B cell (primary cell): Measurements from ENCODE around the gene IZUMO1. TPM values are rescaled to one million over a fixed set of nuclear protein-coding genes. Genes with fewer than 3 reads are reported as not detected.

Experiments
- ATAC-seq: fragments of 200-7000 bp; cut with Tn5 transposase; one replicate; pipeline ENCODE4 v1.10.0; 2021; ENCODE audit warnings: low read depth, mild to moderate bottlenecking, moderate number of reproducible peaks, moderate library complexity
- CTCF ChIA-PET: fragments of 350-600 bp; sonication (Branson Sonifier 250); formaldehyde crosslinking; loops from one replicate; lab custom pipeline; 2021; ENCODE audit warnings: antibody characterized with exemption, inconsistent platforms; lab: Charles Lee
- POLR2A ChIA-PET: fragments of 350-600 bp; sonication (Branson Sonifier 250); formaldehyde crosslinking; loops from one replicate; lab custom pipeline; 2021; ENCODE audit warnings: antibody characterized with exemption; lab: Charles Lee
- DNase-seq: peaks from one replicate; pipeline ENCODE4 v3.0.0; 2013
- H2AFZ ChIP-seq: 2 replicates; pipeline ENCODE4 v1.6.1; 2012; ENCODE audit warnings: mild to moderate bottlenecking, low read depth, low read length; ENCODE audit not compliant: insufficient read depth, poor library complexity, severe bottlenecking
- H3K27ac ChIP-seq, 2 donors: 1 replicate in 1 of 2; 2 replicates in 1 of 2; pipeline ENCODE4 v1.5.1; 2012 to 2013; ENCODE audit warnings: low read length in 2 of 2, mild to moderate bottlenecking in 2 of 2, moderate library complexity in 1 of 2
- H3K27me3 ChIP-seq, 4 experiments: fragments of 200-600 bp in 1 of 4; sonication (generic) in 1 of 4; replicated peaks in 1 of 4; 1 replicate in 2 of 4; 2 replicates in 2 of 4; pipeline versions ENCODE4 v1.6.1 to v1.7.0; 2013 to 2016; ENCODE audit warnings: low read length in 3 of 4, mild to moderate bottlenecking in 2 of 4, mixed read lengths in 1 of 4, moderate library complexity in 1 of 4; ENCODE audit not compliant: insufficient read depth in 4 of 4, control insufficient read depth in 3 of 4; ENCODE audit errors: control extremely low read depth in 1 of 4
- H3K36me3 ChIP-seq, 2 experiments: replicated peaks in 1 of 2; 1 replicate in 1 of 2; 2 replicates in 1 of 2; pipeline versions ENCODE4 v1.6.1 to v1.7.1; 2013; ENCODE audit warnings: low read length in 1 of 2; ENCODE audit not compliant: insufficient read depth in 2 of 2, control insufficient read depth in 1 of 2; ENCODE audit errors: control extremely low read depth in 1 of 2, extremely low read depth in 1 of 2
- H3K4me1 ChIP-seq, 2 donors: fragments of 200-600 bp in 1 of 2; sonication (generic) in 1 of 2; 1 replicate in 1 of 2; 2 replicates in 1 of 2; pipeline versions ENCODE4 v1.5.1 to v1.6.1; 2013 to 2017; ENCODE audit warnings: low read length in 2 of 2; ENCODE audit not compliant: control insufficient read depth in 2 of 2, insufficient read depth in 2 of 2
- H3K4me2 ChIP-seq: replicated peaks from 2 replicates; pipeline ENCODE3; 2012; ENCODE audit warnings: mild to moderate bottlenecking, low read depth, low read length; ENCODE audit not compliant: poor library complexity, severe bottlenecking
- H3K4me3 ChIP-seq, 5 experiments: fragments of 200-600 bp in 1 of 5; sonication (generic) in 1 of 5; 1 replicate in 3 of 5; 2 replicates in 2 of 5; pipeline versions ENCODE4 v1.5.1 to v1.7.0; 2011 to 2016; ENCODE audit warnings: low read length in 4 of 5, mild to moderate bottlenecking in 4 of 5, low read depth in 2 of 5, control low read depth in 1 of 5, moderate library complexity in 1 of 5; ENCODE audit not compliant: insufficient read depth in 1 of 5; ENCODE audit errors: control extremely low read depth in 1 of 5, extremely low read depth in 1 of 5
- H3K79me2 ChIP-seq: fragments of 200-600 bp; sonication (generic); one replicate; pipeline ENCODE4 v1.6.0; 2016; ENCODE audit warnings: low read length; ENCODE audit not compliant: control insufficient read depth, insufficient read depth
- H3K9ac ChIP-seq: fragments of 200-600 bp; sonication (generic); 2 replicates; pipeline ENCODE4 v1.6.1; 2017; ENCODE audit warnings: mild to moderate bottlenecking, low read length, moderate library complexity
- H3K9me3 ChIP-seq, 3 donors: one replicate each; pipeline versions ENCODE4 v1.6.1 to v1.7.1; 2013; ENCODE audit warnings: low read length in 2 of 3; ENCODE audit not compliant: control insufficient read depth in 2 of 3, insufficient read depth in 1 of 3; ENCODE audit errors: control extremely low read depth in 1 of 3
- H4K20me1 ChIP-seq: 2 replicates; pipeline ENCODE4 v1.6.0; 2012; ENCODE audit warnings: mild to moderate bottlenecking, low read length; ENCODE audit not compliant: insufficient read depth, control insufficient read depth, poor library complexity, severe bottlenecking
- H3K27ac Mint-ChIP-seq: one replicate; pipeline ENCODE4 v1.8.0; 2021; ENCODE audit warnings: mixed read lengths
- H3K27me3 Mint-ChIP-seq: one replicate; pipeline ENCODE4 v1.8.0; 2021; ENCODE audit warnings: mixed read lengths
- H3K4me1 Mint-ChIP-seq: one replicate; pipeline ENCODE4 v1.8.0; 2021; ENCODE audit warnings: mixed read lengths
- H3K4me3 Mint-ChIP-seq: one replicate; pipeline ENCODE4 v1.8.0; 2021; ENCODE audit warnings: mixed read lengths
- H3K9me3 Mint-ChIP-seq: one replicate; pipeline ENCODE4 v1.8.0; 2022; ENCODE audit warnings: mixed read lengths; ENCODE audit not compliant: insufficient read depth
- EZH2 ChIP-seq: IDR thresholded peaks from 2 replicates; pipeline ENCODE4 v1.6.1; 2012; ENCODE audit warnings: borderline replicate concordance, low read depth, mild to moderate bottlenecking, moderate library complexity, low read length; ENCODE audit not compliant: insufficient read depth, poor library complexity, severe bottlenecking
- WGBS: methylation state at CpG from one replicate; pipeline ENCODE4 v1.1.5; 2013; ENCODE audit warnings: missing lambda C conversion rate; ENCODE audit not compliant: insufficient coverage; 5-methylcytosine and 5-hydroxymethylcytosine counted together
- intact Hi-C: fragments of 100-400 bp; cut with micrococcal nuclease; formaldehyde crosslinking; loops from one replicate; pipeline ENCODE4 v1.10.0; 2022
- polyA plus RNA-seq: library from polyadenylated mRNA; depleted of rRNA; stranded (reverse); fragments of >200 nt; gene quantifications from 2 replicates; pipeline ENCODE4 v1.2.3, GENCODE V29; 2012
- total RNA-seq, 2 donors: library from RNA; stranded (reverse); fragments of 120-200 nt in 1 of 2; gene quantifications; 1 replicate in 1 of 2; 2 replicates in 1 of 2; pipeline versions ENCODE4 v1.2.3 to v1.2.4, GENCODE V29; 2013 to 2022
- TF ChIP-seq, protein P1 (sequence below): fragments of 200-600 bp; IDR thresholded peaks from one replicate; pipeline ENCODE4 v1.8.0; 2022; ENCODE audit warnings: antibody characterized with exemption, mild to moderate bottlenecking

Gene IZUMO1
- total and polyA plus RNA-seq, 2 donors (not counting 1 experiment from before 2014, with no cell fraction given), result not detected

GRCh38 chr19:48757089-48757675, 10.5 kb upstream of the IZUMO1 start:
- no peaks in the 10 kb centered on the region for H3K36me3 ChIP-seq
- no peak overlapping the region for H3K27ac ChIP-seq
- ATAC-seq, result no peak
- H3K79me2 ChIP-seq, result no peaks in the 10 kb centered on the region
- Mint-ChIP-seq H3K4me1 (peaks cover 8% of the 10 kb centered on the region), H3K27ac (no peak overlapping the region), H3K9me3 (no peaks in the 10 kb centered on the region), H3K4me3 (no peak overlapping the region), H3K27me3 (peaks cover 35% of the 10 kb centered on the region)
- no peak for DNase-seq
- TF ChIP-seq EZH2, result no peak
- TF ChIP-seq, protein P1, sequence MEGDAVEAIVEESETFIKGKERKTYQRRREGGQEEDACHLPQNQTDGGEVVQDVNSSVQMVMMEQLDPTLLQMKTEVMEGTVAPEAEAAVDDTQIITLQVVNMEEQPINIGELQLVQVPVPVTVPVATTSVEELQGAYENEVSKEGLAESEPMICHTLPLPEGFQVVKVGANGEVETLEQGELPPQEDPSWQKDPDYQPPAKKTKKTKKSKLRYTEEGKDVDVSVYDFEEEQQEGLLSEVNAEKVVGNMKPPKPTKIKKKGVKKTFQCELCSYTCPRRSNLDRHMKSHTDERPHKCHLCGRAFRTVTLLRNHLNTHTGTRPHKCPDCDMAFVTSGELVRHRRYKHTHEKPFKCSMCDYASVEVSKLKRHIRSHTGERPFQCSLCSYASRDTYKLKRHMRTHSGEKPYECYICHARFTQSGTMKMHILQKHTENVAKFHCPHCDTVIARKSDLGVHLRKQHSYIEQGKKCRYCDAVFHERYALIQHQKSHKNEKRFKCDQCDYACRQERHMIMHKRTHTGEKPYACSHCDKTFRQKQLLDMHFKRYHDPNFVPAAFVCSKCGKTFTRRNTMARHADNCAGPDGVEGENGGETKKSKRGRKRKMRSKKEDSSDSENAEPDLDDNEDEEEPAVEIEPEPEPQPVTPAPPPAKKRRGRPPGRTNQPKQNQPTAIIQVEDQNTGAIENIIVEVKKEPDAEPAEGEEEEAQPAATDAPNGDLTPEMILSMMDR, result no peak
- no peak overlapping the region for H3K9ac ChIP-seq
- ChIA-PET CTCF (no interaction called here), POLR2A (no interaction called here)
- intact Hi-C loops, result no loop called here
- peaks cover 0 to 46% (median 17%) of the 10 kb centered on the region in 4 experiments for H3K27me3 ChIP-seq
- WGBS, result 88% methylated on average over 12 of the region's 12 CpGs
- H4K20me1 ChIP-seq, result no peaks in the 10 kb centered on the region
- H3K4me3 ChIP-seq, result no peak overlapping the region
- peaks cover 0 to 6% (median 0%) of the 10 kb centered on the region in 3 donors for H3K9me3 ChIP-seq
- H3K4me2 ChIP-seq, result no peak overlapping the region
- H3K4me1 ChIP-seq, result peaks cover 12 to 13% of the 10 kb centered on the region in 2 donors
- no peak overlapping the region for H2AFZ ChIP-seq

- H3K36me3 ChIP-seq, result no peaks in the 10 kb centered on the region
- Mint-ChIP-seq H3K4me3 (no peak overlapping the region), H3K9me3 (no peaks in the 10 kb centered on the region), H3K27me3 (peaks cover 38% of the 10 kb centered on the region), H3K4me1 (peaks cover 10% of the 10 kb centered on the region), H3K27ac (no peak overlapping the region)
- no peak overlapping the region for H3K4me3 ChIP-seq
- ChIA-PET CTCF (no interaction called here), POLR2A (no interaction called here)
- peaks cover 0 to 6% (median 0%) of the 10 kb centered on the region in 3 donors for H3K9me3 ChIP-seq
- no peak for TF ChIP-seq EZH2
- TF ChIP-seq, protein P1, result no peak
- H3K27ac ChIP-seq, result no peak overlapping the region
- ATAC-seq (no peak), DNase-seq (no peak)
- 82% methylated on average over 9 of the region's 9 CpGs for WGBS
- no peaks in the 10 kb centered on the region for H3K79me2 ChIP-seq
- no peak overlapping the region for H2AFZ ChIP-seq
- H3K4me2 ChIP-seq, result no peak overlapping the region
- H3K27me3 ChIP-seq, result peaks cover 0 to 51% (median 20%) of the 10 kb centered on the region in 4 experiments
- intact Hi-C loops, result no loop called here
- peaks cover 15 to 16% of the 10 kb centered on the region in 2 donors for H3K4me1 ChIP-seq
- H3K9ac ChIP-seq, result no peak overlapping the region
- H4K20me1 ChIP-seq, result no peaks in the 10 kb centered on the region
These were observed 10.0 kb upstream of the IZUMO1 start for GRCh38 chr19:48756686-48757085.
